HG03039 (cell line): ENCODE measurements around the gene NDUFC2.
"Not testable (repeated sequence)": the region's sequence is repeated elsewhere in the genome, so short reads cannot be mapped to it uniquely, and the experiment has no call there.

Experiments used
- ATAC-seq: cut with Tn5 transposase; IDR thresholded peaks from one replicate; pipeline ENCODE4 v1.9.1; 2021; ENCODE audit warnings: mild to moderate bottlenecking, moderate library complexity; ENCODE audit not compliant: unreplicated experiment

Gene NDUFC2

DNA sequence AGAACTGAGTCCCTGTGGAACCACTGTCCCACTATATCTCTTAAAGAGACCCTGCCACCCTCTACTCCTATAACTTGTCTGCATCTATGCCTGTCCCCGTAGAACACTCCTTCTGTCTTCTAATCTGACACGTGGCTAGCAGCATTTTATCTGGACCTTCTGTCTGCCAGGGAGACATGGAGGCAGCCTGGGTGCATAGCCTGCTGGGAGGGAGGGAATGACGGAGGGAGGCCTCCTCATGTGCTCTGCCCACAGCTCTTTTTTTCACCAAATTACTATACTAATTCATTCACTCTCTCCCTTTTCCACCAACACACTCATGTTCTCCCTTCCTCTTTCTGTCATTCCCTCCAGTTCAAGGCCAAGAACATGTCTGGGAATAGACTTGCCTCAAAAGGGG lies 23.6 kb downstream of the NDUFC2 start:
- no peak for ATAC-seq

GRCh38 chr11:78054971-78055370 lies 24.7 kb downstream of the NDUFC2 start:
- no peak for ATAC-seq

DNA sequence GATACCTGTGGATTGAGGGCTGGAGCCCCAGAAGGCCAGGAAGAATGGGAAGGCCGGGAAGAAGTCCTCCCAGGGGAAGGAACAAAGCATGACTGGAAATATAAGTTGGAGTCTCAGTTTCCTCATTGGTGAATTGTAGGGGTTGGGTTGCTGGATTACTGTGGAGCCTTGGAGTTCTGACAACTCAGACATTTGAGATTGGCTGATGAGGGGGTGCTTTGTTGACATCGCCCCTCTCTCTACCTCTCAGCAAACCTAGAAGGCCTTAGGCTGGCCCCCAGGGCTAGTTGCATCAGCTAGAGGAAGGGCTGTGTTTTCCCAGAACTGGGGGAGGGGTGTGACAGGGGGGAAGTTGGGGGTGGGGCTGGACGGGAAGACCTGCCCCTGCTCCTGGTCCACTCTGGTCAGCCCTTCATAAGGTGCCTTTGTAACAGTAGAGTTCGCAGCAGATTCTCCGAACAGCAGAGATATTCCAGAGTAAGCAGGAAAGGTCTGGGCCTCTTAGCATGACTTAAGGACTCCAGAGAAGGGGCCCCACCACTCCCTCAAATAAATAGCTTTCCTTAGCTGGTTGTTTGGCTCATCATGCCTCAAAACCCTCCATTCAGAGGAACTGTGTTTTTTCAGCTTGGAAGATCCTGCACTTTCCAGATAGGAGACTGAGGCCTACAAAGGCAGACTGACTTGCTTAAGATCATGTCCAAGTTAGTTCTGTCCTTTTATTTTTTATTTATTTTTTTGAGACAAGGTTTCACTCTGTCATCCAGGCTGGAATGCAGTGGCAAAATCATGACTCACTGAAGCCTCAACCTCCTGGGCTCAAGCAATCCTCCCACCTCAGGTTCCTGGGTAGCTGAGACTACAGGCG lies 28.5 kb downstream of the NDUFC2 start:
- ATAC-seq: no peak

- ATAC-seq: no peak
Observed at GRCh38 chr11:78049348-78049747, 30.3 kb downstream of the NDUFC2 start.

DNA sequence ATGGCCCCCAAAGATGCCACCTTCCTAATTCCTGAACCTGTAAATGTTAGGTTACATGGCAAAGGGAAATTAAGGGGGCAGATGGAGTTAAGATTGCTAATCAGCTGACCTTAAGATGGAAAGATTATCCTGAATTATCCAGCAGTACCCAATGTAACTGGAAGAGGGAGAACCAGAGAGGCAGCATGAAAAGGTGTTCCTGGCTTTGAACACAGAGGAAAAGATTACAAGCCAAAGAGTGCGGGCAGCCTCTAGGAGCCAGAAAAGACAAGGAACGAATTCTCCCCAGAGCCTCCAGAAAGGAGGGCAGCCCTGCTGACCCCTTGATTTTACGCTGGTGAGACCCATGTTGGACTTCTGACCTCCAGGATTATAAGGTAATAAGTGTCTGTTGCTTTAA lies 31.1 kb downstream of the NDUFC2 start:
- ATAC-seq: no peak

GRCh38 chr11:78046486-78046854 lies 33.2 kb downstream of the NDUFC2 start:
- no peak for ATAC-seq

- peak; percentile 53 for ATAC-seq
Observed at GRCh38 chr11:78045851-78046485, 33.7 kb downstream of the NDUFC2 start.

GRCh38 chr11:78044706-78045105 lies 35.0 kb downstream of the NDUFC2 start:
- no peak for ATAC-seq

DNA sequence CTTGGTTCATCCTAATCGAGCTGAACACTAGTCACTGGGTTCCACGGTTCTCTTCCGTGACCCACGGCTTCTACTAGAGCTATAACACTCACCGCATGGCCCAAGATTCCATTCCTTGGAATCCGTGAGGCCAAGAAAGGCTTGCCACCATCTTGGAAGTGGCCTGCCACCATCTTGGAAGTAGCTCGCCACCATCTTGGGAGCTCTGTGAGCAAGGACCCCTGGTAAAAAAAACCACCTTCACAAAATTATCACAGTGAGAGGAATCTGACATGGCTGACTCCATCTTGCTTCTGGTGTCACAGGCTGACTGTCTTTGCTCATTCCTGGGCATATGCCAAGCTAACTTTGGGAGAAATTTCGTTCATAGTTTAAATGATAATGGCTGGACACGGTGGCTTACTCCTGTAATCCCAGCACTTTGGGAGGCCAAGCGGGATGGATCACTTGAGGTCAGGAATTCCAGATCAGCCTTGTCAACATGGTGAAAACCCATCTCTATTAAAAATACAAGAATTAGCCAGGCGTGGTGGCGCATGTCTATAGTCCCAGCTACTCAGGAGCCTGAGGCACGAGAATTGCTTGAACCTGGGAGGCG lies 37.7 kb downstream of the NDUFC2 start:
- no peak for ATAC-seq

DNA sequence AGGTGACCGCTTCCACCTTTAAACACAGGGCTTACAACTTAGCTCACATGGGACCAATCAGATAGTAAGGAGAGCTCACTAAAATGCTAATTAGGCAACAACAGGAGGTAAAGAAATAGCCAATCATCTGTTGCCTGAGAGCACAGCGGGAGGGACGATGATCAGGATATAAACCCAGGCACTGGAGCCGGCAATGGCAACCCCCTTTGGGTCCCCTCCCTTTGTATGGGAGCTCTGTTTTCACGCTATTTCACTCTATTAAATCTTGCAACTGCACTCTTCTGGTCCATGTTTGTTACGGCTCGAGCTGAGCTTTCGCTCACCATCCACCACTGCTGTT lies 38.3 kb downstream of the NDUFC2 start:
- ATAC-seq: not testable (repeated sequence)

DNA sequence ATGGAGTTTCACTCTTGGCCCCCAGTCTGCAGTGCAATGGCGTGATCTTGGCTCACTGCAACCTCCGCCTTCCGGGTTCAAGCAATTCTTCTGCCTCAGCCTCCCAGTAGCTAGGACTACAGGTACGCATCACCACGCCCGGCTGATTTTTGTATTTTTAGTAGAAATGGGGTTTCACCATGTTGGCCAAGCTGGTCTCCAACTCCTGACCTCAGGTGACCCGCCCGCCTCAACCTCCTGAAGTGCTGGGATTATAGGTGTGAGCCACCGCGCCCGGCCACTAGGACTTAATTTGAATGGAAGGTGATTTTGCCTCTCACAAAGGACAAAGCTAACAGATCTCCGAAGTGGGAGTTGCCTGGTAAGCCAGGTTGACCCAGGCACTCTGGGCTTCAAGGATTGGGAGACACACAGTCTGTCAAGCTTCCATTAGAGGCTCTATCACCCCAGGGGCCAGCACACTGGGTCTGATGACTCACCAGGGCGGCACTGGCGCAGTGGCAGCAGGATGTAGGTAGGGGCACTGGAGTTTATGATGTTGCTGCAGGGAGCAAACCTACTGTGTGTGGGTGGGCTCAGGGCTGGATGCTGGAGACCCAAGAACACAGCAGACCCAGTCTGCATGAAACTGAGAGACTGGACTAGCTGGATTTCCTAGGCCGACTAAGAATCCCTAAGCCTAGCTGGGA lies 38.8 kb downstream of the NDUFC2 start:
- no peak for ATAC-seq

DNA sequence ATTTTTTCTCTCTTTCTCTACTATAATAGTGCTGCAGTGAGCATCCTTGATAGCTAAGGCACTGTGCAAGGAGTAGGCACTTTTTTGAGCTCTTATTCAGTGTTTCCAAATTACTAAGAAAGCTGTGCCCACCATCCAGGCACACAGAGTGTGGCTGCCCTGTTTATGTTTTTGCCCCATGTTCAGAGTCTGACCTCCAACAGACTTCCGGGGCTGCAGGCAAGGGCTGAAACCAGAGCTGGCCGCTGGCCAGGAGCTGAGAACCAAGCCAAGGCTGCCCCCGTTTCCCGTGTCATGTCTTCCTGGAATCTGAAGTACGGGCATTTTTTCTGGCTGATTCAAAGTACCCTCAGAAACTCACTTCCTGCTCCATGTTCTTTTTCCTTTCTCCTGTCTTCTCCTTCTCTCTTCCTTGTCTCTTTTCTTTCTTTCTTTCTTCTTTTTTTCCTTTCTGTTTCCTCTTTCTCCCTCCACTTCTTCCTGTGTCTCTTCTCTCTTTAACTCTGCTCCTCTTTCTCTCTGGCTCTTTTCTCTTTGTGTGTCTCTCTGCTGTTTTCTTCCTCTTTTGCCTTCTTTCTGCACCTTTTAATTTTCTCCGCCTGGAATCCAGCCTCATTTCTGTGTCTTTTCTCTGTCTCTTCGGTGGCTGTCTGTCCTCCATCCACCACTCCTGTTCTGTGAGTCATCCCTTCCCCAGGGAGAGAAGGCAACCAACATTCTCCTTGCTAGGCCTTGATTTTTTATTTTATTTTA lies 39.6 kb downstream of the NDUFC2 start:
- ATAC-seq: no peak

DNA sequence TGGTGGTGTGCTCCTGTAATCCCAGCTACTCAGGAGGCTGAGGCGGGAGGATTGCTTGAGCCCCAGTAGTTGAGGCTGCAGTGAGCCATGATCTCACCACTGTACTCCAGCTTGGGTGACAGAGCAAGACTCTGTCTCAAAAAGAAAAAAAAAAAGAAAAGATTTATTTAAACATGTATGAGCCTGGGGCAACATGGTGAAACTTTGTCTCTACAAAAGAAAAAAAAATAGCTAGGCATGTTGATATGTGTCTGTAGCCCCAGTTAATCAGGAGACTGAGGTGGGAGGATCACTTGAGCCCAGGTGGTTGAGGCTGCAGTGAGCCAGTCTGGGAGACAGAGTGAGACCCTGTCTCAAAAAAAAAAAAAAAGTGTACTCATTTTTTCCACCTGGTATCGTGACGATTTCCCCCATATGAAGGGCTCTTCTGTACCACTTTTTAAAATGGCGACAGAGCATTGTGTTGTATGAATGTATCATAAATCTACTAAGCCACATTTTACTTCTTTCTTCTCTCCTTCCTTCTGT lies 40.2 kb downstream of the NDUFC2 start:
- ATAC-seq: no peak

DNA sequence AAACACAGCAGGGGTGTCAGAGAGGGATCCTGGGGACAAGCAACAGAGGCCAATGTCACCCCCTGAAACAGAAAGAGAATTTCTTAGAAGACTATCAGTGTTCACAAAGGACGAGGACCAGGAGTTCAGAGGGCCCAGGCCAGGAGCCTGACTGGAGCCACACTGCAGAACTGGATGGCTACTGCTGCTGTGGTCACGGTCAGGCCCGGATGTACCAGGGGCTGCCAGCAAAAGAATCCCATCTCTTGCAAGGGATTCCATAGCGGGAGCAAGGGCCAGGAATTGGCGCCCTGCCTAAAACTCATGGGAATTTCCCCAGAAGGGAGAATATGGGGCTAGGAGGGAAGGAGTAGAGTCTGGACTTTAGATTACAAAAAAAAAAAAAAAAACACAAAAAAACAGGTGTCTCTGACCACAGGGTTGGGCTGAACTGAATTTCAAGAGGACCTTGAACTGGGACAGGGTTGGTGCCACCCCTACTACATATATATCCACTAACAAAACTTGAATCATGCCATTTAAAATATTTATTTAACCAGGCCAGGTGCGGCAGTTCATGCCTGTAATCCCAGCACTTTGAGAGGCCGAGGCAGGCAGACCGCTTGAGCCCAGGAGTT lies 40.9 kb downstream of the NDUFC2 start:
- ATAC-seq: no peak

GRCh38 chr11:78037825-78038620 lies 41.6 kb downstream of the NDUFC2 start:
- ATAC-seq: no peak

- ATAC-seq: no peak
Observed at GRCh38 chr11:78037056-78037455, 42.6 kb downstream of the NDUFC2 start.

- ATAC-seq: no peak
Observed at GRCh38 chr11:78036313-78036712, 43.3 kb downstream of the NDUFC2 start.

DNA sequence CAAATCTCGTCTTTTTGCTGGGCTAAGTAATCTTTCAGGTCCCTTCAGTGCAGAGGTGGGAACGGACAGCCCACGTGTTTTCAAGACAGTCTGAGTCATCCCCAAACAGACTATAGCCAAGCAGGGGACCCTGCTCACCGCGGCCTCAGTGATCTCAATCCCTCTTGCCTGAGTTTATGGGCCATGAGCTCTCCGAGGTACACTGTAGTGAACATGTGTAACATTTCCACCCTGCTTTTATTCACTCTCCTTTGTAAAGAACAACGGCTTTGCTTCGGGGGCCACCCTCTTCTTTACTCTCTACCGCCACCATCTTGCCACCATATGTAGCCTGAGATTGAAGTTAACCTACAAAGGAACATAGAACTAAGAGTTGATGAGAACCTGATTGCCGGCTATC lies 45.0 kb downstream of the NDUFC2 start:
- no peak for ATAC-seq

DNA sequence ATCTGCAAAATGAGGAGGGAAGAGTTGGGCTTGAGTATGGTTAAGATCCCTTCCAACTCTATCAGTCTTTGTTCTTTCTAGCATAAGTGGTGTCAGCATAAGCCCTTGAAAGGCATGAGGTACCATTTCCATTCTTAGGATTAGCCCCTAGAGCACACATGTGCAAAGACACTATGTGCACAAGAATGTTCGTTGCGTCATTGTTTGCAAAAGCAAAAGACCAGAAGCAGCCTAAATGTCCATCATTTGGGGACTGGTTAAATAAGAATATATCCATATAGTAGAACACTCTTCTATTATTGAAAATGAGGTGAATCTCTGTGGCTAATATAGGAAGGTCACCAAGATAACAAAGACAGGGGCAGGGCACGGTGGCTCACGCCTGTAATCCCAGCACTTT lies 46.6 kb downstream of the NDUFC2 start:
- no peak for ATAC-seq
